Heart right ventricle (tissue), 16 donors: Measurements from ENCODE around the gene SLC41A2. TPM values are rescaled to one million over a fixed set of nuclear protein-coding genes. Genes with fewer than 3 reads are reported as not detected.
"Not testable (repeated sequence)": the region's sequence is repeated elsewhere in the genome, so short reads cannot be mapped to it uniquely, and the experiment has no call there.

ENCODE experiments used
- ATAC-seq, 8 donors: fragments of 200-7000 bp; cut with Tn5 transposase; one replicate each; pipeline ENCODE4 v1.9.1; 2020; ENCODE audit warnings: mild to moderate bottlenecking in 8 of 8, moderate library complexity in 8 of 8, moderate number of reproducible peaks in 1 of 8
- DNase-seq, 2 donors: peaks; one replicate each; pipeline ENCODE4 v3.0.0-alpha.2; 2020
- H3K27ac ChIP-seq, 10 donors: fragments of 200-600 bp; sonication (generic) in 2 of 10; one replicate each; pipeline versions ENCODE4 v1.5.0 to v1.8.0; 2020 to 2022; ENCODE audit warnings: mild to moderate bottlenecking in 3 of 10
- H3K27me3 ChIP-seq, 7 donors: fragments of 200-600 bp; one replicate each; pipeline ENCODE4 v1.8.0; 2021 to 2022; ENCODE audit warnings: mild to moderate bottlenecking in 2 of 7
- H3K36me3 ChIP-seq, 9 donors: fragments of 200-600 bp; sonication (generic) in 1 of 9; one replicate each; pipeline versions ENCODE4 v1.5.0 to v1.8.0; 2020 to 2022; ENCODE audit warnings: mild to moderate bottlenecking in 2 of 9
- H3K4me1 ChIP-seq, 9 donors: fragments of 200-600 bp; sonication (generic) in 1 of 9; one replicate each; pipeline versions ENCODE4 v1.5.0 to v1.8.0; 2020 to 2022; ENCODE audit warnings: mild to moderate bottlenecking in 4 of 9
- H3K4me3 ChIP-seq, 10 donors: fragments of 200-600 bp; sonication (generic) in 2 of 10; one replicate each; pipeline versions ENCODE4 v1.5.0 to v1.8.0; 2020 to 2022; ENCODE audit warnings: mild to moderate bottlenecking in 7 of 10, moderate library complexity in 2 of 10
- H3K9me3 ChIP-seq, 11 donors: fragments of 200-600 bp in 10 of 11; sonication (generic) in 2 of 11; one replicate each; pipeline versions ENCODE4 v1.5.0 to v1.8.0; 2013 to 2022; ENCODE audit warnings: mild to moderate bottlenecking in 2 of 11, control low read depth in 1 of 11, moderate library complexity in 1 of 11
- CTCF ChIP-seq, 9 donors: fragments of 200-600 bp; sonication (generic) in 2 of 9; IDR thresholded peaks; one replicate each; pipeline versions ENCODE4 v1.5.0 to v1.8.0; 2021 to 2022; ENCODE audit warnings: antibody characterized with exemption in 9 of 9, mild to moderate bottlenecking in 5 of 9, moderate library complexity in 1 of 9
- WGBS, 2 donors: extraction: QIAGEN DNeasy Blood & Tissue Kit; methylation state at CpG; one replicate each; pipeline ENCODE4 v1.1.7; 2013; ENCODE audit warnings: inconsistent platforms in 1 of 2; 5-methylcytosine and 5-hydroxymethylcytosine counted together
- intact Hi-C, 10 donors: fragments of 100-400 bp; cut with DNase I; formaldehyde crosslinking; loops; one replicate each; pipeline versions ENCODE4 v1.11.1 to v1.14.2; 2022
- polyA plus RNA-seq, 2 donors: library from polyadenylated mRNA; stranded (reverse); fragments of 200-250 nt; gene quantifications; one replicate each; pipeline ENCODE4 v1.2.3, GENCODE V29; 2013
- total RNA-seq, 10 donors: library from RNA; stranded (reverse); fragmentation: NEBNext Ultra II Directional in 3 of 10; extraction: Animal tissue kit (Norgen Biotek cat#: 25700) in 3 of 10; gene quantifications; one replicate each; pipeline versions ENCODE4 v1.2.1 to v1.2.4, GENCODE V29; 2021 to 2023
- donor health status: Arrhythmogenic right ventricular cardiomyopathy.
- donor health status: ischemic (EF 13 %, LVEDD 7.1; RV severe dilation, severe dysfunction).
- donor health status: healthy with polysubstance abuse.
- donor health status: DM: no; HTN: yes; CAD: no.
- donor health status: DM: no; HTN: no; CAD: no.
- donor health status: ischemic (EF 25% LVEDD 6.9; RV normal size, moderate dysfunction).
- donor health status: ischemic (EF 25% LVEDD 5.7; RV mildly dilated, moderate dysfunction).
- donor health status: healthy.
- donor health status: DM: yes; HTN: yes; CAD: no.
- donor health status: Ischemic cardiomyopathy.
- donor health status: ischemic (EF 35%, LVEDD 5.7; RV mildly dilated, moderate dysfunction).
- donor health status: nonischemic (EF 11% LVEDD 7.7; RV severe dilation, severe dysfunction).
- donor health status: DM: yes; HTN: yes; CAD: no.
- donor health status: PGD.
- donor health status: ischemic (EF 29% LVEDD 5.4; RV normal size, mild dysfunction).
- donor health status: nonischemic (EF 23%, LVEDD 6.1; RV moderate dilation, normal function).

Gene SLC41A2
- total and polyA plus RNA-seq, 12 donors, result 0.37 to 9.2 (median 2.9) TPM

DNA sequence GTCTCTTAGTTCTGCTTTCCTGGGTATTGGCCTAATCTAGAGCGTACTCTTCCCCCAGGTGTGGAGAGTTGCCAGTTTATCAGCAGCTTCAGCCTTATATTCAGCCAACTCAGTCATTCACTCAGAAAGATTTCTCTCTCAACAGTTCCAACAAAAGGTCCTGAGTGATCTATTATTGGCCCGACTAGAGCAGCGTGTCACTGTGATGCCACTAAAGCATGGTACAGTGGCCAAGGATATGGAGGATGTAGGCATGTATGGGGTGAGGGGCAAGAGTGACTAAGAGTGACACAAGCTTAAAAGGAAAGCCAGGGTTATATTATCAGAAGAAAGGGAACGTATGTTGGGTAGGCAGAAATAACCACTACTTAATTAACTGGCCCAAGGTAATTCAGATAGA lies 32.9 kb upstream of the SLC41A2 start:
- Histone ChIP-seq H3K27me3 (no peaks in the 10 kb centered on the region), H3K4me3 (no peak overlapping the region), H3K9me3 (peaks cover 0 to 3% (median 0%) of the 10 kb centered on the region in 11 donors), H3K27ac (peak overlapping the region in 4 of 10 donors; percentile 12 to 48 (median 22)), H3K36me3 (peaks cover 0 to 77% (median 22%) of the 10 kb centered on the region in 9 donors), H3K4me1 (peaks cover 0 to 24% (median 15%) of the 10 kb centered on the region in 9 donors)
- DNase-seq (no peak), ATAC-seq (peak in 4 of 8 donors; percentile 36 to 85 (median 50))
- WGBS, 2 donors, result 66 to 71% methylated on average over 4 of the region's 4 CpGs
- intact Hi-C loops, result no loop called here
- TF ChIP-seq CTCF (IDR thresholded peaks at IDR 0.05), result no peak

GRCh38 chr12:104986022-104986941 lies 28.2 kb upstream of the SLC41A2 start, which contains the start of gene NOPCHAP1:
Gene NOPCHAP1 (plus strand): TSS chr12:104986316. CDS start chr12:104986353, 37 bp downstream.
- Histone ChIP-seq H3K4me3 (peak within 1 kb of the TSS; percentile 65 to 96 (median 88)), H3K4me1 (peaks cover 0 to 27% (median 16%) of the 10 kb centered on the region in 9 donors), H3K36me3 (peaks cover 0 to 32% (median 0%) of the 10 kb centered on the region in 9 donors), H3K9me3 (peaks cover 0 to 3% (median 0%) of the 10 kb centered on the region in 11 donors), H3K27ac (peak within 1 kb of the TSS in 9 of 10 donors; percentile 59 to 88 (median 81)), H3K27me3 (no peaks in the 10 kb centered on the region)
- peak; percentile 92 to 95 for DNase-seq
- intact Hi-C loops, result no loop called here
- WGBS, 2 donors, result 0 to 1% methylated on average over 59 of the region's 59 CpGs
- TF ChIP-seq CTCF (IDR thresholded peaks at IDR 0.05), result no peak
- peak; percentile 99 to 100 (median 100) for ATAC-seq

DNA sequence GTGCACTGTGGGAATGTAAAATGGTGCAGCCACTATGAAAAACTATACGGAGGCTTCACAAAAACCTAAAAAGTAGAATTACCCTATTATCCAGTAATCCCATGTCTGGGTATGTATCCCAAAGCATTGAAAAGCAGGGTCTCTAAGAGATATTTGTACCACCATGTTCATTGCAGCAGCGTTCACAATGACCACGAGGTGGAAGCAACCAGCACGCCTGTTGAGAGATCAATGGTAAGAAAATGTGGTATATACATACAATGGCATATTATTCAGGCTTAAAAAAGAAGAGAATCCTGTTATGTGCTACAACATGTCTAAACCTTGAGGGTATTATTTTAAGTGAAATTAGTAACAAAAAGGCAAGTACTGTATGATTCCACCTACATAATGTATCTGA lies 27.1 kb upstream of the SLC41A2 start:
- intact Hi-C loops, result no loop called here
- ATAC-seq (no peak), DNase-seq (no peak)
- Histone ChIP-seq H3K4me1 (peaks cover 0 to 21% (median 16%) of the 10 kb centered on the region in 9 donors), H3K9me3 (peaks cover 0 to 3% (median 0%) of the 10 kb centered on the region in 11 donors), H3K36me3 (peaks cover 0 to 21% (median 0%) of the 10 kb centered on the region in 9 donors), H3K4me3 (peak overlapping the region in 3 of 10 donors; percentile 65 to 90 (median 80)), H3K27ac (no peak overlapping the region), H3K27me3 (no peaks in the 10 kb centered on the region)
- WGBS, 2 donors, result 86 to 91% methylated on average over 4 of the region's 4 CpGs
- TF ChIP-seq CTCF (IDR thresholded peaks at IDR 0.05), result no peak

- H3K4me3 ChIP-seq, H3K27ac ChIP-seq, H3K9me3 ChIP-seq, ATAC-seq, H3K36me3 ChIP-seq, intact Hi-C loops, DNase-seq, H3K27me3 ChIP-seq: not testable (repeated sequence)
- 91 to 92% methylated on average over 15 of the region's 15 CpGs for WGBS, 2 donors
- peaks cover 0 to 11% (median 0%) of the 10 kb centered on the region in 9 donors for H3K4me1 ChIP-seq
Observed at GRCh38 chr12:104977688-104978087, 19.6 kb upstream of the SLC41A2 start.
